ENCODE measurements around the gene JUN.
A peak's percentile ranks its signal among the peaks of the same experiment; 100 is the strongest.

JUN gene

GRCh38 chr1:58783993-58784757 is at the start of gene JUN:
JUN (minus strand) TSS chr1:58784047; CDS start chr1:58783070, 977 bp downstream.
- peak; percentile 97 for DNase-seq

GRCh38 chr1:58833166-58833565 is 49.3 kb upstream of the JUN start:
- DNase-seq = no peak

GRCh38 chr1:58830291-58830690 is 46.4 kb upstream of the JUN start:
- no peak for DNase-seq

- no peak for DNase-seq
Measured at GRCh38 chr1:58829866-58830265, 46.0 kb upstream of the JUN start.

- no peak for DNase-seq
Measured at GRCh38 chr1:58827298-58827697, 43.5 kb upstream of the JUN start.

GRCh38 chr1:58824753-58825389 is 41.0 kb upstream of the JUN start:
- DNase-seq = no peak

- DNase-seq = no peak
Measured at GRCh38 chr1:58823481-58824010, 39.7 kb upstream of the JUN start.

GRCh38 chr1:58821309-58821708 is 37.5 kb upstream of the JUN start:
- DNase-seq = no peak

GRCh38 chr1:58818976-58819375 is 35.1 kb upstream of the JUN start:
- no peak for DNase-seq

- DNase-seq = no peak
Measured at GRCh38 chr1:58818075-58818474, 34.2 kb upstream of the JUN start.

- DNase-seq = peak; percentile 46
Measured at GRCh38 chr1:58816747-58817221, 32.9 kb upstream of the JUN start.

- peak; percentile 86 for DNase-seq
Measured at GRCh38 chr1:58816072-58816746, 32.4 kb upstream of the JUN start.

- DNase-seq = peak; percentile 16
Measured at GRCh38 chr1:58815686-58816071, 31.8 kb upstream of the JUN start.

GRCh38 chr1:58815069-58815685 is 31.3 kb upstream of the JUN start:
- peak; percentile 62 for DNase-seq

GRCh38 chr1:58814251-58815068 is 30.6 kb upstream of the JUN start:
- DNase-seq = no peak

GRCh38 chr1:58813801-58814200 is 30.0 kb upstream of the JUN start:
- no peak for DNase-seq

- DNase-seq = no peak
Measured at GRCh38 chr1:58813361-58813760, 29.5 kb upstream of the JUN start.

- no peak for DNase-seq
Measured at GRCh38 chr1:58812926-58813325, 29.1 kb upstream of the JUN start.

GRCh38 chr1:58812468-58812867 is 28.6 kb upstream of the JUN start:
- no peak for DNase-seq

- DNase-seq = no peak
Measured at GRCh38 chr1:58811303-58811702, 27.5 kb upstream of the JUN start.

GRCh38 chr1:58809325-58810010 is 25.6 kb upstream of the JUN start:
- no peak for DNase-seq

- no peak for DNase-seq
Measured at GRCh38 chr1:58808077-58808476, 24.2 kb upstream of the JUN start.

All from hematopoietic multipotent progenitor cell treated with erythropoietin and hydrocortisone succinate and interleukin-3 and kit ligand, for 8 days (in vitro differentiated cells).